ES-I3 (cell line): ENCODE measurements around the gene SCFD2.

Source experiments
- H3K36me3 ChIP-seq: 2 replicates; pipeline ENCODE4 v1.6.1; 2013; ENCODE audit warnings: mild to moderate bottlenecking, low read length, control low read depth, moderate library complexity; ENCODE audit not compliant: insufficient read depth
- H3K4me1 ChIP-seq: 2 replicates; pipeline ENCODE4 v1.6.1; 2013; ENCODE audit warnings: mild to moderate bottlenecking, control low read depth, low read length; ENCODE audit not compliant: insufficient read depth
- H3K9ac ChIP-seq: 2 replicates; pipeline ENCODE4 v1.6.1; 2013; ENCODE audit warnings: low read depth, mild to moderate bottlenecking, low read length, moderate library complexity
- H3K9me3 ChIP-seq: 2 replicates; pipeline ENCODE4 v1.6.1; 2013; ENCODE audit warnings: mild to moderate bottlenecking, low read length, moderate library complexity; ENCODE audit not compliant: control insufficient read depth, insufficient read depth

Gene SCFD2

GRCh38 chr4:52931243-52931642 is 434.6 kb downstream of the SCFD2 start:
- no peak overlapping the region for H3K9ac ChIP-seq
- no peaks in the 10 kb centered on the region for H3K36me3 ChIP-seq
- peaks cover 5% of the 10 kb centered on the region for H3K4me1 ChIP-seq
- H3K9me3 ChIP-seq: no peaks in the 10 kb centered on the region

- no peak overlapping the region for H3K9ac ChIP-seq
- no peaks in the 10 kb centered on the region for H3K9me3 ChIP-seq
- peaks cover 15% of the 10 kb centered on the region for H3K4me1 ChIP-seq
- no peaks in the 10 kb centered on the region for H3K36me3 ChIP-seq
Measured at GRCh38 chr4:52926196-52926974, 439.5 kb downstream of the SCFD2 start.

- Histone ChIP-seq H3K9ac (no peak overlapping the region), H3K4me1 (peaks cover 15% of the 10 kb centered on the region), H3K36me3 (no peaks in the 10 kb centered on the region), H3K9me3 (no peaks in the 10 kb centered on the region)
Measured at GRCh38 chr4:52925531-52925968, 440.3 kb downstream of the SCFD2 start.

GRCh38 chr4:52919461-52919860 is 446.4 kb downstream of the SCFD2 start:
- Histone ChIP-seq H3K4me1 (no peaks in the 10 kb centered on the region), H3K9ac (no peak overlapping the region), H3K36me3 (no peaks in the 10 kb centered on the region), H3K9me3 (no peaks in the 10 kb centered on the region)

- Histone ChIP-seq H3K9me3 (no peaks in the 10 kb centered on the region), H3K9ac (no peak overlapping the region), H3K36me3 (no peaks in the 10 kb centered on the region), H3K4me1 (no peaks in the 10 kb centered on the region)
Measured at GRCh38 chr4:52917817-52918216, 448.0 kb downstream of the SCFD2 start.

DNA sequence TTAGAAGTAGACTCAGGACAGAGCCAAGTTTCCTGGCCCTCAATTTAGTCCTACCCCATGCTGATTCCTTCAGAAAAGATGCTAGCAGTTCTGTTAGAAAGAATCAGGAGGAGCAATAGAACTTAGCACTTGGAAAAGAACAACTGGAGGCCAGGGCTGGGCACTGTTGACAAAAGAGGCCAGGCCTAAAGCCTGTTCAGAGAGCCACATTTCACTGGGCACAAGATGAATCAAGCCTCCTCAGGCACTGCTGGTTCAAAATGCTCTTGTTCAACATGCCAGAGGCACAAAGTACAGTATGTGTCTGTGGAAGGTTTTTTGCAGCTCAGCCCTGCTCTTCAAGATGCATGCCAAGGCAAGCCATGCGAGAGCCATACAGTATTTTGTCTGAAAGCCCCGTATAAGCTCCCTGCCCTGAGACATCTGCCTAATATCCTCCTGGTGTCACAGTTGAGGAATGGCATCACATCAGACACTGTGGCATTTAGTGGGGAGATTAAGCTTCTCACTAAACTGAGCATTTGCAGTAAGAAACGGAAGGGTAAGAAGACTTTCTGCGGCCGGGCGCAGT is 450.0 kb downstream of the SCFD2 start:
- Histone ChIP-seq H3K36me3 (no peaks in the 10 kb centered on the region), H3K4me1 (no peaks in the 10 kb centered on the region), H3K9ac (no peak overlapping the region), H3K9me3 (no peaks in the 10 kb centered on the region)

- Histone ChIP-seq H3K9me3 (no peaks in the 10 kb centered on the region), H3K9ac (no peak overlapping the region), H3K36me3 (no peaks in the 10 kb centered on the region), H3K4me1 (no peaks in the 10 kb centered on the region)
Measured at GRCh38 chr4:52915191-52915590, 450.7 kb downstream of the SCFD2 start.

GRCh38 chr4:52914051-52914605 is 451.7 kb downstream of the SCFD2 start:
- Histone ChIP-seq H3K4me1 (no peaks in the 10 kb centered on the region), H3K9me3 (no peaks in the 10 kb centered on the region), H3K9ac (no peak overlapping the region), H3K36me3 (no peaks in the 10 kb centered on the region)

DNA sequence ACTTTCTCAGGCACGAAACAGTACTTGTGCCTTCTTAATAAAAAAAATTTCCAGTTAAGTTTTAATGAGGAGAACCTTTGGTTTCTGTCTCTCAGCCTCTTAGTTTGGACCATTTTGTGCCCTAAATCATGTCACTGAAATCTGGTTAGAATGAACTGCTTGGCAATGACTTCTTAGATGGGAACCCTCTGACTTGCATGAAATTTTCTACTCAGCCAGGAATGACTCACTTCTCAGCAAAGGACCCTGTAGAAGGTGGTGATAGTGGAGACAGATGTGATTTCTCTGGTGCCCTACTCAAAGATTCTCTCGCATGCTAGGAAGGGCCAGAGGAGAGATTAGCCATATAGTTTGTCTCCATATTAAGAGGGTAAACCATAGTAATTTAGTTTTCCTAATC is 453.3 kb downstream of the SCFD2 start:
- H3K36me3 ChIP-seq: no peaks in the 10 kb centered on the region
- H3K4me1 ChIP-seq: no peaks in the 10 kb centered on the region
- H3K9ac ChIP-seq: no peak overlapping the region
- no peaks in the 10 kb centered on the region for H3K9me3 ChIP-seq

- H3K36me3 ChIP-seq: no peaks in the 10 kb centered on the region
- no peak overlapping the region for H3K9ac ChIP-seq
- no peaks in the 10 kb centered on the region for H3K9me3 ChIP-seq
- no peaks in the 10 kb centered on the region for H3K4me1 ChIP-seq
Measured at GRCh38 chr4:52911684-52912294, 454.1 kb downstream of the SCFD2 start.

DNA sequence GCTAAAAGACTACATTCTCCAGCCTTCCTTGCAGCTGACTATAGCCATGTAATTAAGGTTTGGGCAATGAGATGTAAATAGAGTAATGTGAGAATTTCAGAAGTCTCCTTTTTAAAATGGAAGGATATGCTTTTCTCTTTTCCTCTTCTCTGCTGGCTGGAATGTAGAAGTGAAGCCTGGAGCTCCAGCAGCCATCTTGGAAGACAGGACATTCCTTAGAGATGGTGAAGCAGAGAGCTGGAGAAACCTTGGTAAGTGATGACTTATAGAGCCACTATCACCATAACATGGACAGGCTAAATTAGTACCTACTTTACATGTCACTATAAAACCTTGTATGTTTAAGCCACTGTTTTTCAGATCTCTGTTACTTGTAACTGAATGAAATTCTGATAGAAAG is 455.7 kb downstream of the SCFD2 start:
- H3K9ac ChIP-seq: no peak overlapping the region
- H3K36me3 ChIP-seq: no peaks in the 10 kb centered on the region
- H3K4me1 ChIP-seq: no peaks in the 10 kb centered on the region
- no peaks in the 10 kb centered on the region for H3K9me3 ChIP-seq

GRCh38 chr4:52907510-52907909 is 458.4 kb downstream of the SCFD2 start:
- H3K9ac ChIP-seq: no peak overlapping the region
- no peaks in the 10 kb centered on the region for H3K4me1 ChIP-seq
- no peaks in the 10 kb centered on the region for H3K9me3 ChIP-seq
- H3K36me3 ChIP-seq: no peaks in the 10 kb centered on the region

- Histone ChIP-seq H3K9me3 (peaks cover 9% of the 10 kb centered on the region), H3K9ac (no peak overlapping the region), H3K36me3 (no peaks in the 10 kb centered on the region), H3K4me1 (no peaks in the 10 kb centered on the region)
Measured at GRCh38 chr4:52904421-52904820, 461.4 kb downstream of the SCFD2 start.

DNA sequence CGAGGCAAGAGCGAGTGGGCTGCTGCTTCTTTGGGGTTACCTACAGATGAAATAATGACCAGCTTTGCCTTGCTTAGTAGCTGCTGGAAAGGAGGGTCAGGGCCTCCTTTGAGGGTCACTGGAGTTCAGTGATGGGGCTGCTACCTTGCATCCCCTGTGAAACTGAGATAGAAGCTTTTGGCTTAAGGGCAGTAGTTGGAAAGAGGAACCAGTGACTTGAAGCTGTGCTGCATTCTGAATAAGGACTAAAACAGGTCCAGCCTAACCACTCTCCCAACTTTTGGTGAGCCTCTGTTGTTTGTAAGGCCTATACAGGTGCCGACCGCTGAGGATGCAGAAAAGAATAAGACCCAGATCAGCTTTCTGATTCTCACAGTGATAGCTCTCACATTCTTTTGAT is 462.6 kb downstream of the SCFD2 start:
- no peaks in the 10 kb centered on the region for H3K36me3 ChIP-seq
- H3K9ac ChIP-seq: no peak overlapping the region
- peaks cover 9% of the 10 kb centered on the region for H3K9me3 ChIP-seq
- H3K4me1 ChIP-seq: no peaks in the 10 kb centered on the region

DNA sequence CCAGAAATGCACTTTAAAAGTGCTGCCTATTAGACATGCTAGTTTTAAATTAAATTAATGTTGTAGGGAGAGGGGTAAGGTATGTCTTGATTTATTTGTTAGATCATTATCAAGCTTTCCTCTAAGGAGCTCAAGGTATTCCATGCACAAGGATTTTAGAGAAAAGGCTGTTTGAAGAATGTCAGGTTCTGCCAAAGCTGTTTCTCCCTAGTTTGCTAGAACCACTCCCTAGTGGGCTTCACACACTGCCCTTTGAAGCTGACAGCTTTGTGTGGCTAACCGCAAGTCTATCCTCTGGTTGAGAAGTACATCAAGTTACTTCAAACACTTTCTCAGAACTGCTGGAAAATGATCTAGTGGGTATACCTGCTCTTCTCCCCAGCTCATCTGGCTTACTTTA is 471.4 kb downstream of the SCFD2 start:
- no peaks in the 10 kb centered on the region for H3K36me3 ChIP-seq
- H3K9me3 ChIP-seq: no peaks in the 10 kb centered on the region
- H3K9ac ChIP-seq: no peak overlapping the region
- H3K4me1 ChIP-seq: no peaks in the 10 kb centered on the region
